HCT116 (cell line): ENCODE measurements around the gene TMC2. TPM values are rescaled to one million over a fixed set of nuclear protein-coding genes. Genes with fewer than 3 reads are reported as not detected.

ENCODE experiments used
- ATAC-seq: fragments of 200-7000 bp; cut with Tn5 transposase; 2 replicates; pipeline ENCODE4 v1.9.1; 2020; ENCODE audit warnings: mild to moderate bottlenecking, moderate library complexity
- BruUV-seq: library from RNA; stranded (reverse); fragments of 400-500 nt; replicated peaks from 2 replicates; lab custom pipeline; 2021; lab: Mats Ljungman, UMichigan
- CTCF ChIA-PET: fragments of 300-600 bp; sonication (Branson Sonifier 250); formaldehyde crosslinking; loops from one replicate; lab custom pipeline; 2021; ENCODE audit warnings: antibody characterized with exemption; lab: Charles Lee
- POLR2A ChIA-PET: fragments of 300-600, 350-600 bp; sonication (Branson Sonifier 250); formaldehyde crosslinking; loops from one replicate; lab custom pipeline; 2021; ENCODE audit warnings: antibody characterized with exemption; lab: Charles Lee
- RAD21 ChIA-PET, 2 experiments: fragments of 300-600 bp; sonication (Branson Sonifier 250); formaldehyde crosslinking; loops; one replicate each; lab custom pipeline; 2023; ENCODE audit warnings: low total read pairs in 2 of 2; ENCODE audit not compliant: uncharacterized antibody in 2 of 2, unreplicated experiment in 2 of 2, low non-redundant PET in 1 of 2; lab: Charles Lee
- DNase-seq: peaks from one replicate; pipeline ENCODE4 v3.0.0-alpha.2; 2010; ENCODE audit warnings: low read depth, low spot score
- H2AFZ ChIP-seq: fragments of 200-600 bp; shearing (Covaris generic), sonication (generic); 2 replicates; pipeline ENCODE4 v1.6.1; 2017; ENCODE audit warnings: low read depth, mixed run types, mixed read lengths, antibody characterized with exemption, low read length; ENCODE audit not compliant: poor library complexity, severe bottlenecking
- H3K27ac ChIP-seq: 2 replicates; pipeline ENCODE4 v1.5.1; 2012; ENCODE audit warnings: low read depth, low read length
- H3K27me3 ChIP-seq: fragments of 200-600 bp; sonication (generic); 2 replicates; pipeline ENCODE4 v1.6.1; 2016; ENCODE audit warnings: mixed run types, low read length, mixed read lengths; ENCODE audit not compliant: insufficient read depth
- H3K36me3 ChIP-seq, 2 experiments: fragments of 200-500 bp in 1 of 2; fragments of 200-600 bp in 1 of 2; sonication (Bioruptor generic) in 1 of 2; sonication (generic) in 1 of 2; 2 replicates each; pipeline versions ENCODE4 v1.5.1 to v1.6.1; 2014 to 2016; ENCODE audit warnings: low read length in 2 of 2, inconsistent platforms in 1 of 2, mixed read lengths in 1 of 2, mixed run types in 1 of 2; ENCODE audit not compliant: insufficient read depth in 2 of 2, control insufficient read depth in 1 of 2
- H3K4me1 ChIP-seq, 2 experiments: fragments of 200-600 bp in 1 of 2; sonication (generic) in 1 of 2; 2 replicates each; pipeline versions ENCODE4 v1.5.1 to v1.6.1; 2012 to 2017; ENCODE audit warnings: low read length in 2 of 2, inconsistent platforms in 1 of 2, mild to moderate bottlenecking in 1 of 2, mixed read lengths in 1 of 2, mixed run types in 1 of 2, moderate library complexity in 1 of 2; ENCODE audit not compliant: insufficient read depth in 2 of 2, control insufficient read depth in 1 of 2
- H3K4me2 ChIP-seq: fragments of 200-600 bp; sonication (generic); 2 replicates; pipeline ENCODE4 v1.6.1; 2017; ENCODE audit warnings: mixed run types, low read length, mixed read lengths
- H3K4me3 ChIP-seq, 2 experiments: fragments of 200-600 bp in 1 of 2; sonication (generic) in 1 of 2; replicated peaks in 1 of 2; 2 replicates each; pipeline ENCODE4 v1.5.1; 2011 to 2016; ENCODE audit warnings: low read length in 2 of 2, control low read depth in 1 of 2, low read depth in 1 of 2, mild to moderate bottlenecking in 1 of 2, mixed read lengths in 1 of 2, mixed run types in 1 of 2
- H3K79me2 ChIP-seq: fragments of 200-600 bp; sonication (generic); 2 replicates; pipeline ENCODE4 v1.6.1; 2017; ENCODE audit warnings: mild to moderate bottlenecking, mixed run types, low read length, moderate library complexity, mixed read lengths; ENCODE audit not compliant: insufficient read depth
- H3K9ac ChIP-seq: fragments of 200-600 bp; sonication (generic); 2 replicates; pipeline ENCODE4 v1.6.1; 2016; ENCODE audit warnings: low read length, mixed read lengths
- H3K9me2 ChIP-seq: fragments of 200-600 bp; sonication (generic), shearing (Covaris generic); 2 replicates; pipeline ENCODE4 v1.6.1; 2017; ENCODE audit warnings: mixed run types, mild to moderate bottlenecking, moderate library complexity; ENCODE audit not compliant: insufficient read depth
- H3K9me3 ChIP-seq, 2 experiments: fragments of 200-500 bp in 1 of 2; fragments of 200-600 bp in 1 of 2; sonication (Bioruptor generic) in 1 of 2; sonication (generic) in 1 of 2; 2 replicates each; pipeline ENCODE4 v1.6.1; 2014 to 2017; ENCODE audit warnings: low read length in 2 of 2, mixed read lengths in 2 of 2, inconsistent platforms in 1 of 2, low read depth in 1 of 2, mild to moderate bottlenecking in 1 of 2, mixed run types in 1 of 2, moderate library complexity in 1 of 2; ENCODE audit not compliant: control insufficient read depth in 1 of 2, insufficient read depth in 1 of 2
- H4K20me1 ChIP-seq: fragments of 200-600 bp; sonication (generic), shearing (Covaris generic); 2 replicates; pipeline ENCODE4 v1.6.1; 2017; ENCODE audit warnings: mixed run types, mild to moderate bottlenecking, moderate library complexity; ENCODE audit not compliant: insufficient read depth
- ATF3 ChIP-seq: IDR thresholded peaks from 2 replicates; pipeline ENCODE4 v1.6.1; 2012
- CEBPB ChIP-seq: IDR thresholded peaks from 2 replicates; pipeline ENCODE4 v1.6.1; 2012; ENCODE audit warnings: low read depth
- CTCF ChIP-seq, 3 experiments: fragments of 200-600 bp in 1 of 3; sonication (generic) in 1 of 3; IDR thresholded peaks in 2 of 3; conservative IDR thresholded peaks in 1 of 3; 2 replicates each; pipeline ENCODE4 v1.5.1; 2012 to 2017; ENCODE audit warnings: low read depth in 2 of 3, low read length in 2 of 3, antibody characterized with exemption in 1 of 3, borderline replicate concordance in 1 of 3, control low read depth in 1 of 3, mild to moderate bottlenecking in 1 of 3, mixed read lengths in 1 of 3, mixed run types in 1 of 3, moderate library complexity in 1 of 3; ENCODE audit not compliant: insufficient read depth in 1 of 3
- EGR1 ChIP-seq: IDR thresholded peaks from 2 replicates; pipeline ENCODE4 v1.6.1; 2012; ENCODE audit warnings: low read depth
- ELF1 ChIP-seq: IDR thresholded peaks from 2 replicates; pipeline ENCODE4 v1.6.1; 2012; ENCODE audit warnings: low read depth, borderline replicate concordance
- EZH2 ChIP-seq: fragments of 200-600 bp; sonication (generic); IDR thresholded peaks from 2 replicates; pipeline ENCODE4 v1.6.1; 2017; ENCODE audit warnings: antibody characterized with exemption, mixed run types
- EZH2phosphoT487 ChIP-seq: fragments of 200-600 bp; IDR thresholded peaks from 2 replicates; pipeline ENCODE4 v1.6.1; 2018; ENCODE audit warnings: antibody characterized with exemption, borderline replicate concordance
- MAX ChIP-seq: IDR thresholded peaks from 2 replicates; pipeline ENCODE4 v1.6.1; 2012
- POLR2AphosphoS5 ChIP-seq: IDR thresholded peaks from 2 replicates; pipeline ENCODE4 v1.6.1; 2011; ENCODE audit warnings: mild to moderate bottlenecking, low read depth, low read length, moderate library complexity
- RAD21 ChIP-seq: IDR thresholded peaks from 2 replicates; pipeline ENCODE4 v1.6.1; 2012; ENCODE audit warnings: low read depth, mild to moderate bottlenecking
- REST ChIP-seq: IDR thresholded peaks from 2 replicates; pipeline ENCODE4 v1.6.1; 2012; ENCODE audit warnings: low read depth
- SIN3A ChIP-seq: IDR thresholded peaks from 2 replicates; pipeline ENCODE4 v1.6.1; 2012; ENCODE audit warnings: low read depth
- SRF ChIP-seq: IDR thresholded peaks from 2 replicates; pipeline ENCODE4 v1.6.1; 2012; ENCODE audit warnings: low read depth
- TCF7L2 ChIP-seq: IDR thresholded peaks from 2 replicates; pipeline ENCODE4 v1.7.0; 2011; ENCODE audit warnings: borderline replicate concordance, inconsistent platforms; ENCODE audit not compliant: insufficient read depth, insufficient read length; ENCODE audit errors: extremely low read depth
- YY1 ChIP-seq: IDR thresholded peaks from 2 replicates; pipeline ENCODE4 v1.6.1; 2011; ENCODE audit warnings: low read length, low read depth, moderate library complexity, mild to moderate bottlenecking; ENCODE audit not compliant: insufficient replicate concordance; ENCODE audit errors: extremely low read depth
- ZFX ChIP-seq: fragments of 450-650 bp; IDR thresholded peaks from 2 replicates; pipeline ENCODE4 v1.6.1; 2017
- ZNF274 ChIP-seq: fragments of 200-500 bp; sonication (Bioruptor generic); IDR thresholded peaks from 2 replicates; pipeline ENCODE4 v1.6.1; 2014; ENCODE audit warnings: mild to moderate bottlenecking, low read depth, low read length, inconsistent platforms
- intact Hi-C: fragments of 100-400 bp; cut with micrococcal nuclease; formaldehyde crosslinking; loops from 2 replicates; pipeline ENCODE4 v1.10.0; 2022
- total RNA-seq: library from RNA; stranded (reverse); gene quantifications from one replicate; pipeline ENCODE4 v1.2.1, GENCODE V29; 2021; ENCODE audit not compliant: unreplicated experiment

TMC2 gene
- total RNA-seq, 1 experiment from 2014 or later: not detected

DNA sequence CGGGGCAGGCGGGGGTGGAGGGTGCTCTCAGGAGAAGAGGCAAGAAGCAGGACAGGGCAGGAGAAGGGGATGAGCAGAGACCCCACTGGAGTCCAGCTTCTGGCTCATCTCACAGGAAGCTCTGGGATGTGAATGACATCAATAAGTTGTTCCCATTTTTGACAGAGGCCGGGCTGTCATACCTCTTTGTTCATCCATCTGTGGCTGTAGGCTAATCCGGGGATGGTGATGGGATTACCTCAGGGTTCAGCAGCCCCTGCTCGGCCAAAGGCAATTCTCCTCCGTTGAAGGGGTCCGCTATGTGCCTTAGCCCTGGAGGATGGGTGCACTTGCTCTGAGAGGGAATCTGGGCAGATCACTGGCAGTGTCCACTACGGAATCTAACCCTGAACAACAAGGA, 3.3 kb upstream of the TMC2 start:
- DNase-seq (no peak), ATAC-seq (no peak)
- no peaks in the 10 kb centered on the region for H3K79me2 ChIP-seq
- H4K20me1 ChIP-seq: no peaks in the 10 kb centered on the region
- no peak overlapping the region for H2AFZ ChIP-seq
- intact Hi-C loops: no loop called here
- H3K9me2 ChIP-seq: no peaks in the 10 kb centered on the region
- H3K36me3 ChIP-seq: no peaks in the 10 kb centered on the region
- no peak overlapping the region for H3K4me2 ChIP-seq
- TF ChIP-seq TCF7L2 (no peak), REST (no peak), CTCF (IDR thresholded peaks at IDR 0.05 in 2 of 3, conservative IDR thresholded peaks at IDR 0.05 in 1 of 3; ENCODE audit: borderline replicate concordance in 1 of 3, insufficient read depth in 1 of 3, low read depth in 2 of 3, low read length in 2 of 3) (no peak), YY1 (no peak), SIN3A (no peak), ZNF274 (no peak), CEBPB (no peak), ATF3 (no peak), SRF (no peak), EGR1 (no peak), POLR2AphosphoS5 (no peak), ELF1 (no peak), MAX (no peak), EZH2 (no peak), RAD21 (no peak), ZFX (no peak), EZH2phosphoT487 (no peak)
- H3K9ac ChIP-seq: no peak overlapping the region
- ChIA-PET POLR2A (no interaction called here), RAD21 (no interaction called here), CTCF (interaction anchor here (1.6 kb wide), 1 partner anchor 11 kb away, joined by 6 read pairs; no protein-coding TSS in a partner anchor)
- peaks cover 5% of the 10 kb centered on the region; the same call in 1 of the 2 replicates for H3K27me3 ChIP-seq
- no peak overlapping the region for H3K4me3 ChIP-seq
- BruUV-seq: no TSS peak
- H3K4me1 ChIP-seq: no peaks in the 10 kb centered on the region
- H3K27ac ChIP-seq: no peak overlapping the region
- no peaks in the 10 kb centered on the region for H3K9me3 ChIP-seq
